Measurements from ENCODE around the gene PLPPR2. TPM values are rescaled to one million over a fixed set of nuclear protein-coding genes. Genes with fewer than 3 reads are reported as not detected.

Gene PLPPR2
- total RNA-seq, 1 experiment from 2014 or later, result 19.0 TPM

DNA sequence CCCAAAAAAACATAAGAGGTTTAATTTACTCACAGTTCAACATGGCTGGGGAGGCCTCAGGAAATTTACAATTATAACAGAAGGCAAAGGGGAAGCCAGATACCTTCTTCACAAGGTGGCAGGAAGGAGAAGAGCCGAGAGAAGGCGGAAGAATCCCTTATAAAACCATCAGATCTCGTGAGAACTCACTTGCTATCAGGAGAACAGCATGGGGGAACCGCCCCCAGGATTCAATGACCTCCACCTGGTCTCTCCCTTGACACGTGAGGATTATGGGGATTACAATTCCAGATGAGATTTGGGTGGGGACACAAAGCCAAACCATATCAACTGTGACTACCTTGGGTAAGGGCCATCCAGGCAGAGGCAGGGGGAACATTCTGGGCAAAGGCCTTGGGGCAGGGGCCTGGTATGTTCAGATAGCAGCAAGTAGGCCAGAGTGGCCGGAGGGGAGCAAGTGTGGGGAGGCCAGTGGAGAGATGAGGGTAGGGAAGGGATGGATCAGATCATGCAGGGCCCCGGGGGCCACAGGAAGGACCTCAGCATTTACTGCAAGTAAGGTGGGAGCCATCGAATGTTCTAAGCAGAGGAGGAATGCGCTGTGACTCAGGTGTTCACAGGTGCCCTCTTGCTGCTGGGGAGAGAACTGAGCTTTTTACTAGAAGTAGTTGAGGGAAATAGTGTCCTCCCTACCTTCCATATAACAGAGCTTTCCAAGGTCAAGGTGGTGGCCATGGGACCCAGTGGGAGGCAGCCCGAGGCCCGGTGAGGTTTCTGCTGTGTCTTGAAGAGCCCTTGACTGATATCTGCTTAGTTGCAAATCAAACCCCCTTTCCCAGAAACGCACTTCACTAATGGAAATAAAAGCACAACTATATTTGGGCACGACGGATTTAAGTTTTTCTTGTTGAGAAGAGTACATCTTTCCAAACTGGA lies 33.8 kb upstream of the PLPPR2 start:
- TF ChIP-seq, protein P1, sequence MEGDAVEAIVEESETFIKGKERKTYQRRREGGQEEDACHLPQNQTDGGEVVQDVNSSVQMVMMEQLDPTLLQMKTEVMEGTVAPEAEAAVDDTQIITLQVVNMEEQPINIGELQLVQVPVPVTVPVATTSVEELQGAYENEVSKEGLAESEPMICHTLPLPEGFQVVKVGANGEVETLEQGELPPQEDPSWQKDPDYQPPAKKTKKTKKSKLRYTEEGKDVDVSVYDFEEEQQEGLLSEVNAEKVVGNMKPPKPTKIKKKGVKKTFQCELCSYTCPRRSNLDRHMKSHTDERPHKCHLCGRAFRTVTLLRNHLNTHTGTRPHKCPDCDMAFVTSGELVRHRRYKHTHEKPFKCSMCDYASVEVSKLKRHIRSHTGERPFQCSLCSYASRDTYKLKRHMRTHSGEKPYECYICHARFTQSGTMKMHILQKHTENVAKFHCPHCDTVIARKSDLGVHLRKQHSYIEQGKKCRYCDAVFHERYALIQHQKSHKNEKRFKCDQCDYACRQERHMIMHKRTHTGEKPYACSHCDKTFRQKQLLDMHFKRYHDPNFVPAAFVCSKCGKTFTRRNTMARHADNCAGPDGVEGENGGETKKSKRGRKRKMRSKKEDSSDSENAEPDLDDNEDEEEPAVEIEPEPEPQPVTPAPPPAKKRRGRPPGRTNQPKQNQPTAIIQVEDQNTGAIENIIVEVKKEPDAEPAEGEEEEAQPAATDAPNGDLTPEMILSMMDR (conservative IDR thresholded peaks at IDR 0.05; ENCODE audit: low read depth, low read length), result no peak
- no peak for TF ChIP-seq EZH2 (IDR thresholded peaks at IDR 0.05; ENCODE audit: borderline replicate concordance, low read depth, low read length, poor library complexity, severe bottlenecking)
- intact Hi-C loops (cut with micrococcal nuclease; ENCODE audit: unreplicated experiment), result no loop called here
- Histone ChIP-seq H3K4me1 (ENCODE audit: insufficient read depth, low read length, poor library complexity, severe bottlenecking) (peaks cover 27% of the 10 kb centered on the region), H3K36me3 (ENCODE audit: insufficient read depth, low read length, poor library complexity, severe bottlenecking) (peaks cover 4% of the 10 kb centered on the region), H3K27ac (ENCODE audit: low read depth, low read length, poor library complexity, severe bottlenecking) (no peak overlapping the region), H3K9me3 (ENCODE audit: low read depth, low read length, poor library complexity, severe bottlenecking) (no peaks in the 10 kb centered on the region), H3K27me3 (replicated peaks; ENCODE audit: insufficient read depth, low read depth, low read length, poor library complexity) (no peaks in the 10 kb centered on the region), H3K4me3 (ENCODE audit: low read depth, low read length, poor library complexity, severe bottlenecking) (no peak overlapping the region)
- ChIA-PET CTCF (interaction anchor here (0.6 kb wide), 1 partner anchor 236 kb away, joined by 5 read pairs; no protein-coding TSS in a partner anchor), POLR2A (ENCODE audit: low non-redundant PET) (no interaction called here)
- no peak for DNase-seq (ENCODE audit: low spot score)
- no TSS peak for BruUV-seq (replicated peaks)

- Histone ChIP-seq H3K36me3 (ENCODE audit: insufficient read depth, low read length, poor library complexity, severe bottlenecking) (peaks cover 4% of the 10 kb centered on the region), H3K27me3 (replicated peaks; ENCODE audit: insufficient read depth, low read depth, low read length, poor library complexity) (no peaks in the 10 kb centered on the region), H3K9me3 (ENCODE audit: low read depth, low read length, poor library complexity, severe bottlenecking) (no peaks in the 10 kb centered on the region), H3K4me3 (ENCODE audit: low read depth, low read length, poor library complexity, severe bottlenecking) (no peak overlapping the region), H3K27ac (ENCODE audit: low read depth, low read length, poor library complexity, severe bottlenecking) (no peak overlapping the region), H3K4me1 (ENCODE audit: insufficient read depth, low read length, poor library complexity, severe bottlenecking) (peaks cover 27% of the 10 kb centered on the region)
- TF ChIP-seq, protein P1 (conservative IDR thresholded peaks at IDR 0.05; ENCODE audit: low read depth, low read length), result no peak
- TF ChIP-seq EZH2 (IDR thresholded peaks at IDR 0.05; ENCODE audit: borderline replicate concordance, low read depth, low read length, poor library complexity, severe bottlenecking), result no peak
- CTCF ChIA-PET, result interaction anchor here (0.6 to 0.7 kb wide), 2 partner anchors 102 to 235 kb away, joined by 3 to 5 read pairs; no protein-coding TSS in a partner anchor
- POLR2A ChIA-PET (ENCODE audit: low non-redundant PET), result no interaction called here
- DNase-seq (ENCODE audit: low spot score), result no peak
- no TSS peak for BruUV-seq (replicated peaks)
- intact Hi-C loops (cut with micrococcal nuclease; ENCODE audit: unreplicated experiment), result no loop called here
These were observed 32.8 kb upstream of the PLPPR2 start for GRCh38 chr19:11322269-11323024.

- DNase-seq (ENCODE audit: low spot score), result no peak
- TF ChIP-seq EZH2 (IDR thresholded peaks at IDR 0.05; ENCODE audit: borderline replicate concordance, low read depth, low read length, poor library complexity, severe bottlenecking), result no peak
- TF ChIP-seq, protein P1 (conservative IDR thresholded peaks at IDR 0.05; ENCODE audit: low read depth, low read length), result no peak
- intact Hi-C loops (cut with micrococcal nuclease; ENCODE audit: unreplicated experiment), result no loop called here
- Histone ChIP-seq H3K9me3 (ENCODE audit: low read depth, low read length, poor library complexity, severe bottlenecking) (no peaks in the 10 kb centered on the region), H3K36me3 (ENCODE audit: insufficient read depth, low read length, poor library complexity, severe bottlenecking) (peaks cover 4% of the 10 kb centered on the region), H3K27ac (ENCODE audit: low read depth, low read length, poor library complexity, severe bottlenecking) (peak overlapping the region; percentile 68), H3K4me1 (ENCODE audit: insufficient read depth, low read length, poor library complexity, severe bottlenecking) (peaks cover 27% of the 10 kb centered on the region), H3K27me3 (replicated peaks; ENCODE audit: insufficient read depth, low read depth, low read length, poor library complexity) (no peaks in the 10 kb centered on the region), H3K4me3 (ENCODE audit: low read depth, low read length, poor library complexity, severe bottlenecking) (no peak overlapping the region)
- POLR2A ChIA-PET (ENCODE audit: low non-redundant PET), result no interaction called here
- CTCF ChIA-PET, result interaction anchor here (0.7 kb wide), 1 partner anchor 110 kb away, joined by 9 read pairs; no protein-coding TSS in a partner anchor
- TSS peak; percentile 41 for BruUV-seq (replicated peaks)
These were observed 31.6 kb upstream of the PLPPR2 start for GRCh38 chr19:11323601-11324078.
